Measurements from ENCODE around the gene CTIF. TPM values are rescaled to one million over a fixed set of nuclear protein-coding genes. Genes with fewer than 3 reads are reported as not detected.

The CTIF gene
- polyA plus RNA-seq, 1 of the 3 experiments (the other 2 are of a cell fraction), result 47.2 TPM

GRCh38 chr18:48834413-48835031 lies 295.7 kb downstream of the CTIF start (continued):
- TF ChIP-seq SMC3 (IDR thresholded peaks at IDR 0.05; ENCODE audit: low read depth, low read length) (no peak), MXI1 (IDR thresholded peaks at IDR 0.05; ENCODE audit: low read depth, low read length) (no peak; the same call in 1 of the 2 replicates), JUND (IDR thresholded peaks at IDR 0.05) (peak; percentile 93), SIN3A (IDR thresholded peaks at IDR 0.05; ENCODE audit: borderline replicate concordance, low read depth, low read length) (peak; percentile 92), FOSL2 (IDR thresholded peaks at IDR 0.05; ENCODE audit: borderline replicate concordance, low read depth) (peak; percentile 91; the same call in 1 of the 2 replicates), EZH2phosphoT487 (IDR thresholded peaks at IDR 0.05; ENCODE audit: borderline replicate concordance, low read depth) (no peak), USF2 (IDR thresholded peaks at IDR 0.05; ENCODE audit: borderline replicate concordance, low read depth, low read length) (no peak), EP300 (IDR thresholded peaks at IDR 0.05; ENCODE audit: borderline replicate concordance in 1 of 2, low read depth in 1 of 2, low read length in 1 of 2) (peak in 1 of 2 experiments; percentile 83; a peak in 2 of 4 replicates), GATA2 (CRISPR knock-in tag; IDR thresholded peaks at IDR 0.05) (no peak), YY1 (IDR thresholded peaks at IDR 0.05; ENCODE audit: low read depth) (no peak), TCF12 (IDR thresholded peaks at IDR 0.05) (peak; percentile 80)

- Histone ChIP-seq H3K27ac (ENCODE audit: low read depth in 2 of 2, low read length in 1 of 2) (peak overlapping the region; percentile 71 to 94; a peak in 3 of 4 replicates), H4K20me1 (ENCODE audit: insufficient read depth) (no peaks in the 10 kb centered on the region), H3K9me3 (no peaks in the 10 kb centered on the region), H3K9ac (no peak overlapping the region; the same call in 1 of the 2 replicates), H3K4me2 (peak overlapping the region; percentile 68; the same call in 1 of the 2 replicates), H3K4me1 (ENCODE audit: control insufficient read depth in 1 of 2, insufficient read depth in 2 of 2, low read depth in 1 of 2, low read length in 1 of 2) (peaks cover 48 to 52% of the 10 kb centered on the region in 2 experiments; a peak in 3 of 4 replicates), H3K36me3 (replicated peaks in 1 of 2; ENCODE audit: control insufficient read depth in 1 of 2, insufficient read depth in 2 of 2, low read length in 1 of 2) (peaks cover 4 to 6% of the 10 kb centered on the region in 2 experiments), H3K27me3 (ENCODE audit: insufficient read depth) (no peaks in the 10 kb centered on the region), H3K4me3 (ENCODE audit: low read depth in 2 of 2, low read length in 1 of 2) (no peak overlapping the region), H3K9me2 (no peaks in the 10 kb centered on the region), H3K79me2 (ENCODE audit: insufficient read depth) (peaks cover 68% of the 10 kb centered on the region), H2AFZ (ENCODE audit: low read depth) (no peak overlapping the region), H3F3A (replicated peaks; ENCODE audit: insufficient read depth) (peaks cover 43% of the 10 kb centered on the region)
- ChIA-PET CTCF (interaction anchor here (0.7 to 1.0 kb wide), 3 partner anchors 14 to 80 kb away, joined by 3 to 4 read pairs (median 3); no protein-coding TSS in a partner anchor), POLR2A (no interaction called here)
- 41% methylated on average over 2 of the region's 3 CpGs for WGBS (ENCODE audit: low lambda C conversion rate)
- DNase-seq, result no peak
- no peak for TF ChIP-seq RCOR1 (IDR thresholded peaks at IDR 0.05; ENCODE audit: low read length)
- no peak for TF ChIP-seq ELF1 (IDR thresholded peaks at IDR 0.05)
- no peak for TF ChIP-seq SIN3A (IDR thresholded peaks at IDR 0.05; ENCODE audit: borderline replicate concordance, low read depth, low read length)
- TF ChIP-seq TAF1 (IDR thresholded peaks at IDR 0.05; ENCODE audit: borderline replicate concordance, low read depth, low read length), result no peak
- TF ChIP-seq CHD2 (IDR thresholded peaks at IDR 0.05; ENCODE audit: low read length, partially characterized antibody), result no peak
- no peak for TF ChIP-seq TCF12 (IDR thresholded peaks at IDR 0.05)
- no peak for TF ChIP-seq USF2 (IDR thresholded peaks at IDR 0.05; ENCODE audit: borderline replicate concordance, low read depth, low read length)
- TF ChIP-seq IRF3 (IDR thresholded peaks at IDR 0.05; ENCODE audit: low read depth, low read length), result no peak
- TF ChIP-seq EP300 (IDR thresholded peaks at IDR 0.05; ENCODE audit: borderline replicate concordance in 1 of 2, low read depth in 1 of 2, low read length in 1 of 2), result no peak
- TF ChIP-seq PBX3 (IDR thresholded peaks at IDR 0.05), result no peak
- TF ChIP-seq SMC3 (IDR thresholded peaks at IDR 0.05; ENCODE audit: low read depth, low read length), result no peak
- TF ChIP-seq, protein P1, sequence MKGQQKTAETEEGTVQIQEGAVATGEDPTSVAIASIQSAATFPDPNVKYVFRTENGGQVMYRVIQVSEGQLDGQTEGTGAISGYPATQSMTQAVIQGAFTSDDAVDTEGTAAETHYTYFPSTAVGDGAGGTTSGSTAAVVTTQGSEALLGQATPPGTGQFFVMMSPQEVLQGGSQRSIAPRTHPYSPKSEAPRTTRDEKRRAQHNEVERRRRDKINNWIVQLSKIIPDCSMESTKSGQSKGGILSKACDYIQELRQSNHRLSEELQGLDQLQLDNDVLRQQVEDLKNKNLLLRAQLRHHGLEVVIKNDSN (IDR thresholded peaks at IDR 0.05; ENCODE audit: borderline replicate concordance, low read depth), result no peak
Measured at GRCh38 chr18:48835119-48835518, 296.3 kb downstream of the CTIF start.

Data from SK-N-SH (cell line).